Upper lobe of left lung (tissue), 6 donors: ENCODE data around the gene POLR3E. TPM values are rescaled to one million over a fixed set of nuclear protein-coding genes. Genes with fewer than 3 reads are reported as not detected.
A peak's percentile ranks its signal among the peaks of the same experiment; 100 is the strongest.

Source experiments
- ATAC-seq, 2 donors: fragments of 200-7000 bp; cut with Tn5 transposase; one replicate each; pipeline ENCODE4 v1.9.1; 2022; ENCODE audit warnings: mild to moderate bottlenecking in 2 of 2, moderate library complexity in 2 of 2; ENCODE audit not compliant: low FRiP score in 2 of 2
- DNase-seq, 2 donors: peaks; one replicate each; pipeline ENCODE4 v3.0.0-alpha.2; 2019 to 2020
- H3K27ac ChIP-seq, 4 donors: fragments of 200-600 bp; sonication (generic); one replicate each; pipeline ENCODE4 v1.5.1; 2016 to 2019
- H3K27me3 ChIP-seq, 4 donors: fragments of 200-600 bp; sonication (generic); one replicate each; pipeline ENCODE4 v1.5.1; 2017 to 2019
- H3K36me3 ChIP-seq, 4 donors: fragments of 200-600 bp; sonication (generic); one replicate each; pipeline ENCODE4 v1.5.1; 2016 to 2019
- H3K4me1 ChIP-seq, 4 donors: fragments of 200-600 bp; sonication (generic); one replicate each; pipeline ENCODE4 v1.5.1; 2018 to 2019
- H3K4me3 ChIP-seq, 4 donors: fragments of 200-600 bp; sonication (generic); one replicate each; pipeline ENCODE4 v1.5.1; 2017 to 2019; ENCODE audit warnings: mild to moderate bottlenecking in 2 of 4, moderate library complexity in 1 of 4
- H3K9me3 ChIP-seq, 4 donors: fragments of 200-600 bp; sonication (generic); one replicate each; pipeline ENCODE4 v1.5.1; 2018 to 2019
- CTCF ChIP-seq, 6 experiments: fragments of 450-650 bp in 4 of 6; fragments of 200-600 bp in 2 of 6; sonication (generic) in 2 of 6; IDR thresholded peaks; one replicate each; pipeline ENCODE4 v1.5.1; 2016 to 2019; ENCODE audit warnings: antibody characterized with exemption in 6 of 6
- EP300 ChIP-seq, 4 donors: sonication (generic); formaldehyde crosslinking; IDR thresholded peaks; one replicate each; pipeline ENCODE4 v1.5.1; 2017; ENCODE audit warnings: antibody characterized with exemption in 4 of 4, control low read depth in 2 of 4
- POLR2A ChIP-seq, 4 donors: fragments of 450-650 bp; IDR thresholded peaks; one replicate each; pipeline ENCODE4 v1.5.1; 2016 to 2017; ENCODE audit warnings: antibody characterized with exemption in 4 of 4, mild to moderate bottlenecking in 2 of 4
- POLR2AphosphoS5 ChIP-seq, 2 donors: sonication (generic); formaldehyde crosslinking; IDR thresholded peaks; one replicate each; pipeline ENCODE4 v1.5.1; 2017; ENCODE audit warnings: antibody characterized with exemption in 2 of 2
- WGBS, 2 donors: methylation state at CpG; one replicate each; pipeline ENCODE4 v1.1.5; 2017 to 2018; 5-methylcytosine and 5-hydroxymethylcytosine counted together
- total RNA-seq, 6 donors: library from RNA; depleted of rRNA in 4 of 6; stranded (reverse); fragments of >200 nt in 4 of 6; gene quantifications; one replicate each; pipeline versions ENCODE4 v1.1.0 to v1.2.1, GENCODE V29; 2016 to 2021
- donor health status: DM: no; HTN: no; CAD: no; lungs with moderate emphysema.
- donor health status: DM: no; HTN: yes; CAD: no; lungs with severe emphysema.

The POLR3E gene
- total RNA-seq, 6 donors from 2014 or later = 27.0 to 91.1 (median 47.0) TPM

DNA sequence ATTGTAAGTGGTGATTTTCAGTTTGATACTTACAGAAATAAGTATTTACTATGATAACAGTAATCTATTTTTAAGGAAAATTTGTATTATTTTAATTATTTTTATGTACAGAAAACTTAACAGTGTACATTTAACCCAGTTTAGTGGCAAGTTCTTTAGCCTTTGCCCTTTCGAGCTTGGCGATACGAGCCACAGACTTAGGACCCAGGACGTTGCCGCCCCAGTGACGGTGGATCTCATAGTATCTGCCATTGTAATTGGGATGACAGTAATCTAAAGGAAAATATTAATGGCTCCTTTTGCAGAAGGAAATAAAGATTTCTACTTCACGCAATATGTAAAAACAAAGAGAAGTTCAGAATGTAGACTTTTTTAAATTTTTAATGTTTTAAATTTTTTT, 82.4 kb downstream of the POLR3E start:
- TF ChIP-seq POLR2A (IDR thresholded peaks at IDR 0.05) = no peak
- no peak for TF ChIP-seq CTCF (IDR thresholded peaks at IDR 0.05)
- TF ChIP-seq EP300 (IDR thresholded peaks at IDR 0.05) = no peak
- TF ChIP-seq POLR2AphosphoS5 (IDR thresholded peaks at IDR 0.05) = no peak
- Histone ChIP-seq H3K4me1 (peaks cover 5 to 26% (median 12%) of the 10 kb centered on the region in 4 donors), H3K9me3 (no peaks in the 10 kb centered on the region), H3K36me3 (no peaks in the 10 kb centered on the region), H3K27me3 (no peaks in the 10 kb centered on the region), H3K4me3 (no peak overlapping the region), H3K27ac (no peak overlapping the region)
- DNase-seq (no peak), ATAC-seq (no peak)
- 93 to 96% methylated on average over 7 of the region's 7 CpGs for WGBS, 2 donors

GRCh38 chr16:22380529-22380928, 83.3 kb downstream of the POLR3E start:
- no peak for ATAC-seq
- no peak overlapping the region for H3K4me3 ChIP-seq
- no peaks in the 10 kb centered on the region for H3K36me3 ChIP-seq
- no peaks in the 10 kb centered on the region for H3K9me3 ChIP-seq
- TF ChIP-seq CTCF (IDR thresholded peaks at IDR 0.05) (no peak), EP300 (IDR thresholded peaks at IDR 0.05) (no peak), POLR2AphosphoS5 (IDR thresholded peaks at IDR 0.05) (no peak), POLR2A (IDR thresholded peaks at IDR 0.05) (no peak)
- H3K4me1 ChIP-seq = peaks cover under 1 to 20% (median 6%) of the 10 kb centered on the region in 4 donors
- WGBS, 2 donors = 68 to 83% methylated on average over 1 of the region's 1 CpG
- no peak for DNase-seq
- H3K27ac ChIP-seq = no peak overlapping the region
- no peaks in the 10 kb centered on the region for H3K27me3 ChIP-seq

GRCh38 chr16:22381392-22381791, 84.2 kb downstream of the POLR3E start:
- Histone ChIP-seq H3K27me3 (no peaks in the 10 kb centered on the region), H3K9me3 (no peaks in the 10 kb centered on the region), H3K36me3 (no peaks in the 10 kb centered on the region), H3K27ac (peak overlapping the region in 2 of 4 donors; percentile 18 to 45), H3K4me1 (peaks cover 0 to 17% (median 2%) of the 10 kb centered on the region in 4 donors), H3K4me3 (no peak overlapping the region)
- DNase-seq (no peak), ATAC-seq (no peak)
- no peak for TF ChIP-seq EP300 (IDR thresholded peaks at IDR 0.05)
- TF ChIP-seq POLR2AphosphoS5 (IDR thresholded peaks at IDR 0.05) = no peak
- no peak for TF ChIP-seq CTCF (IDR thresholded peaks at IDR 0.05)
- TF ChIP-seq POLR2A (IDR thresholded peaks at IDR 0.05) = no peak

- WGBS, 2 donors = 96 to 100% methylated on average over 3 of the region's 3 CpGs
- peaks cover 0 to 17% (median 3%) of the 10 kb centered on the region in 4 donors for H3K4me1 ChIP-seq
- no peaks in the 10 kb centered on the region for H3K9me3 ChIP-seq
- DNase-seq (no peak), ATAC-seq (no peak)
- no peak overlapping the region for H3K27ac ChIP-seq
- H3K27me3 ChIP-seq = no peaks in the 10 kb centered on the region
- no peak for TF ChIP-seq CTCF (IDR thresholded peaks at IDR 0.05)
- no peak for TF ChIP-seq POLR2A (IDR thresholded peaks at IDR 0.05)
- TF ChIP-seq POLR2AphosphoS5 (IDR thresholded peaks at IDR 0.05) = no peak
- no peak for TF ChIP-seq EP300 (IDR thresholded peaks at IDR 0.05)
- H3K36me3 ChIP-seq = no peaks in the 10 kb centered on the region
- H3K4me3 ChIP-seq = no peak overlapping the region
Measured at GRCh38 chr16:22383827-22384226, 86.6 kb downstream of the POLR3E start.

Other genes with a start within 250 kb of the POLR3E start
- 10 to 100 TPM in 3 of 6 donors, 1 to 10 TPM in 2, under 1 TPM in 1; 0.43 to 47.8 (median 14.9) TPM for gene VWA3A, start 204.9 kb upstream of the POLR3E start, total RNA-seq
- gene SDR42E2, start 134.9 kb upstream of the POLR3E start, total RNA-seq = under 1 TPM in 3 of 6 donors, not detected in 3; 0.17 to 0.59 (median 0.22) TPM
- 10 to 100 TPM; 16.9 to 48.2 (median 29.2) TPM for gene EEF2K, start 91.1 kb upstream of the POLR3E start, total RNA-seq
- 10 to 100 TPM; 16.3 to 27.5 (median 19.4) TPM for gene CDR2, start 77.2 kb downstream of the POLR3E start, total RNA-seq
- gene NPIPB5, start 213.5 kb downstream of the POLR3E start, total RNA-seq = 1,000 to 10,000 TPM in 1 of 6 donors, 100 to 1,000 TPM in 5; 133 to 1,262 (median 168) TPM